Osteocyte (in vitro differentiated cells): ENCODE measurements around the gene SERPINC1. TPM values are rescaled to one million over a fixed set of nuclear protein-coding genes. Genes with fewer than 3 reads are reported as not detected.

Experiments
- DNase-seq: peaks from one replicate; pipeline ENCODE4 v3.0.0; 2021; ENCODE audit warnings: mixed read lengths; ENCODE audit not compliant: unreplicated experiment; ENCODE audit errors: extremely low spot score
- H3K27ac Mint-ChIP-seq: one replicate; pipeline ENCODE4 v1.8.0; 2021; ENCODE audit warnings: mild to moderate bottlenecking, mixed read lengths; ENCODE audit not compliant: unreplicated experiment
- H3K27me3 Mint-ChIP-seq: one replicate; pipeline ENCODE4 v1.8.0; 2021; ENCODE audit warnings: mixed read lengths; ENCODE audit not compliant: unreplicated experiment
- H3K36me3 Mint-ChIP-seq: one replicate; pipeline ENCODE4 v1.8.0; 2021; ENCODE audit warnings: mixed read lengths; ENCODE audit not compliant: unreplicated experiment
- H3K4me1 Mint-ChIP-seq: one replicate; pipeline ENCODE4 v1.8.0; 2021; ENCODE audit warnings: mixed read lengths; ENCODE audit not compliant: unreplicated experiment
- H3K4me3 Mint-ChIP-seq: one replicate; pipeline ENCODE4 v1.8.0; 2021; ENCODE audit warnings: mild to moderate bottlenecking, moderate library complexity, mixed read lengths; ENCODE audit not compliant: unreplicated experiment
- H3K9me3 Mint-ChIP-seq: one replicate; pipeline ENCODE4 v1.8.0; 2021; ENCODE audit warnings: mixed read lengths; ENCODE audit not compliant: unreplicated experiment
- total RNA-seq: library from RNA; stranded (reverse); gene quantifications from 2 replicates; pipeline ENCODE4 v1.2.1, GENCODE V29; 2021
- TF ChIP-seq, protein P1 (sequence below): fragments of 200-600 bp; sonication (generic); IDR thresholded peaks from 2 replicates; pipeline ENCODE4 v1.5.0; 2021; ENCODE audit warnings: antibody characterized with exemption, mild to moderate bottlenecking, moderate library complexity

Gene SERPINC1
- total RNA-seq, 1 donor from 2014 or later: 0.40 TPM

DNA sequence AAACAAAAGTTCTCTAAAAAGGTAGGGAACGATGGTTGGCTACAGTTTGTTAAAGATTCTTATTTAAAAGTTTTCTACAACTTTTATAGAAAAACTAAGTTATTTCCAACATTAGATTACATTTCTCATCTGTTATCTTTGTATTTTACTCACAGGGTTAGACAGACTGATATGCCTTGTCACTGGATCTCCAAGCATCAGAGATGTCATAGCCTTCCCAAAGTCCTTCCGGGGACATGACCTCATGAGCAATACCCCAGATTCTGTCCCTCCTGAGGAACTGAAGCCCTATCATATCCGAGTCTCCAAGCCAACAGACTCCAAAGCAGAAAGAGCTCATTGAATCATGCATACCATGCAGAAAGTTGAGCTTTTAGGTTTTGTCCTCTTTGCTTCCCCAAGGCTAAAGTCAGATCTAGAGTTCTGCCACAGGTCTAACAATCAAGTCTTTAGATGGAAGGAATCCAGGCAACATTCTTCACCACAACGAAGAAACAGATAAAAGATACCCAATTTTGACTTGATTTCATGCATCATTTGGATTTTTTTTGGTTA is 59.7 kb downstream of the SERPINC1 start:
- H3K27ac Mint-ChIP-seq: peak overlapping the region; percentile 56
- no peak overlapping the region for H3K4me3 Mint-ChIP-seq

GRCh38 chr1:173856903-173857302 is 60.2 kb downstream of the SERPINC1 start:
- H3K9me3 Mint-ChIP-seq: no peaks in the 10 kb centered on the region
- H3K4me1 Mint-ChIP-seq: peaks cover 6% of the 10 kb centered on the region
- TF ChIP-seq, protein P1, sequence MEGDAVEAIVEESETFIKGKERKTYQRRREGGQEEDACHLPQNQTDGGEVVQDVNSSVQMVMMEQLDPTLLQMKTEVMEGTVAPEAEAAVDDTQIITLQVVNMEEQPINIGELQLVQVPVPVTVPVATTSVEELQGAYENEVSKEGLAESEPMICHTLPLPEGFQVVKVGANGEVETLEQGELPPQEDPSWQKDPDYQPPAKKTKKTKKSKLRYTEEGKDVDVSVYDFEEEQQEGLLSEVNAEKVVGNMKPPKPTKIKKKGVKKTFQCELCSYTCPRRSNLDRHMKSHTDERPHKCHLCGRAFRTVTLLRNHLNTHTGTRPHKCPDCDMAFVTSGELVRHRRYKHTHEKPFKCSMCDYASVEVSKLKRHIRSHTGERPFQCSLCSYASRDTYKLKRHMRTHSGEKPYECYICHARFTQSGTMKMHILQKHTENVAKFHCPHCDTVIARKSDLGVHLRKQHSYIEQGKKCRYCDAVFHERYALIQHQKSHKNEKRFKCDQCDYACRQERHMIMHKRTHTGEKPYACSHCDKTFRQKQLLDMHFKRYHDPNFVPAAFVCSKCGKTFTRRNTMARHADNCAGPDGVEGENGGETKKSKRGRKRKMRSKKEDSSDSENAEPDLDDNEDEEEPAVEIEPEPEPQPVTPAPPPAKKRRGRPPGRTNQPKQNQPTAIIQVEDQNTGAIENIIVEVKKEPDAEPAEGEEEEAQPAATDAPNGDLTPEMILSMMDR: no peak
- no peak overlapping the region for H3K4me3 Mint-ChIP-seq
- H3K36me3 Mint-ChIP-seq: peaks cover 31% of the 10 kb centered on the region
- no peaks in the 10 kb centered on the region for H3K27me3 Mint-ChIP-seq
- DNase-seq: no peak
- H3K27ac Mint-ChIP-seq: no peak overlapping the region

More for the DNA sequence above, 59.7 kb downstream of the SERPINC1 start:
- TF ChIP-seq, protein P1: no peak
- Mint-ChIP-seq H3K4me1 (peaks cover 6% of the 10 kb centered on the region), H3K36me3 (peaks cover 32% of the 10 kb centered on the region), H3K27me3 (no peaks in the 10 kb centered on the region), H3K9me3 (no peaks in the 10 kb centered on the region)
- DNase-seq: no peak

GRCh38 chr1:173856014-173856413 is 61.1 kb downstream of the SERPINC1 start:
- Mint-ChIP-seq H3K27ac (no peak overlapping the region), H3K4me3 (no peak overlapping the region), H3K4me1 (peaks cover 6% of the 10 kb centered on the region), H3K27me3 (no peaks in the 10 kb centered on the region), H3K36me3 (peaks cover 34% of the 10 kb centered on the region), H3K9me3 (no peaks in the 10 kb centered on the region)
- no peak for DNase-seq
- TF ChIP-seq, protein P1: no peak

Other genes with a start within 250 kb of the SERPINC1 start
- gene ANKRD45, start 247.5 kb downstream of the SERPINC1 start, total RNA-seq: 0.24 TPM in 1 of 2 replicates, not detected in the other
- gene KLHL20, start 202.3 kb downstream of the SERPINC1 start, total RNA-seq: 27.1 and 27.8 TPM in 2 replicates
- 12.8 and 13.1 TPM in 2 replicates for gene DARS2, start 92.7 kb downstream of the SERPINC1 start, total RNA-seq
- gene CENPL, start 92.4 kb downstream of the SERPINC1 start, total RNA-seq: 7.9 and 10.9 TPM in 2 replicates
- 529 and 549 TPM in 2 replicates for gene GAS5, start 49.3 kb downstream of the SERPINC1 start, total RNA-seq
- 15.0 and 15.3 TPM in 2 replicates for gene ZBTB37, start 48.9 kb downstream of the SERPINC1 start, total RNA-seq
- 32.9 and 33.6 TPM in 2 replicates for gene RC3H1, start 105.0 kb upstream of the SERPINC1 start, total RNA-seq
- gene RABGAP1L, start 242.2 kb upstream of the SERPINC1 start, total RNA-seq: 29.3 and 32.2 TPM in 2 replicates